GM15510 (cell line): ENCODE measurements around the gene HNRNPR.

Experiments used
- POLR2A ChIP-seq: IDR thresholded peaks from 3 replicates; pipeline ENCODE4 v1.6.1; 2011; ENCODE audit warnings: borderline replicate concordance; ENCODE audit not compliant: insufficient read length; ENCODE audit errors: extremely low read depth

HNRNPR gene

GRCh38 chr1:23286401-23286800, 57.7 kb downstream of the HNRNPR start:
- no peak for TF ChIP-seq POLR2A

GRCh38 chr1:23283667-23284602, 60.1 kb downstream of the HNRNPR start:
- TF ChIP-seq POLR2A = no peak

- TF ChIP-seq POLR2A = no peak
Observed at GRCh38 chr1:23282957-23283356, 61.1 kb downstream of the HNRNPR start.

- TF ChIP-seq POLR2A = no peak
Observed at GRCh38 chr1:23278717-23279116, 65.4 kb downstream of the HNRNPR start.

GRCh38 chr1:23276531-23276930, 67.6 kb downstream of the HNRNPR start:
- TF ChIP-seq POLR2A = no peak

- TF ChIP-seq POLR2A = no peak
Observed at GRCh38 chr1:23274134-23274505, 70.0 kb downstream of the HNRNPR start.

- TF ChIP-seq POLR2A = no peak
Observed at GRCh38 chr1:23273450-23274133, 70.5 kb downstream of the HNRNPR start.

- no peak for TF ChIP-seq POLR2A
Observed at GRCh38 chr1:23263380-23263887, 80.7 kb downstream of the HNRNPR start.
